ENCODE measurements around the gene KRT79.
"Not testable (repeated sequence)": the region's sequence is repeated elsewhere in the genome, so short reads cannot be mapped to it uniquely, and the experiment has no call there.

KRT79 gene

GRCh38 chr12:52861511-52861910 lies 27.4 kb upstream of the KRT79 start:
- no peak for DNase-seq

GRCh38 chr12:52860102-52860823 lies 26.2 kb upstream of the KRT79 start:
- DNase-seq, result no peak

- DNase-seq, result no peak
These were observed 23.4 kb upstream of the KRT79 start for GRCh38 chr12:52857500-52857899.

GRCh38 chr12:52856787-52857186 lies 22.7 kb upstream of the KRT79 start:
- DNase-seq, result no peak

- DNase-seq, result not testable (repeated sequence)
These were observed 22.0 kb upstream of the KRT79 start for GRCh38 chr12:52856077-52856476.

- no peak for DNase-seq
These were observed 17.7 kb upstream of the KRT79 start for GRCh38 chr12:52851787-52852186.

GRCh38 chr12:52850681-52851080 lies 16.6 kb upstream of the KRT79 start:
- no peak for DNase-seq

- DNase-seq, result no peak
These were observed 15.4 kb upstream of the KRT79 start for GRCh38 chr12:52849511-52849910.

GRCh38 chr12:52848661-52849255 lies 14.6 kb upstream of the KRT79 start, which contains the start of gene KRT78:
KRT78 (minus strand) TSS chr12:52848994; CDS start chr12:52848930, 64 bp downstream.
- no peak for DNase-seq

- no peak for DNase-seq
These were observed 13.4 kb upstream of the KRT79 start for GRCh38 chr12:52847335-52848102.

GRCh38 chr12:52846356-52846970 lies 12.4 kb upstream of the KRT79 start:
- no peak for DNase-seq

- no peak for DNase-seq
These were observed 11.8 kb upstream of the KRT79 start for GRCh38 chr12:52845946-52846345.

GRCh38 chr12:52844386-52844785 lies 10.3 kb upstream of the KRT79 start:
- no peak for DNase-seq

GRCh38 chr12:52839436-52840105 lies 5.5 kb upstream of the KRT79 start:
- DNase-seq, result no peak

GRCh38 chr12:52838609-52839435 lies 4.7 kb upstream of the KRT79 start:
- DNase-seq, result no peak

- DNase-seq, result no peak
These were observed 3.9 kb upstream of the KRT79 start for GRCh38 chr12:52837781-52838608.

GRCh38 chr12:52837413-52837741 lies 3.3 kb upstream of the KRT79 start:
- DNase-seq, result peak in 1 of 51 donors; percentile 1

- no peak for DNase-seq
These were observed 2.6 kb upstream of the KRT79 start for GRCh38 chr12:52836491-52837412.

GRCh38 chr12:52836042-52836466 lies 1.9 kb upstream of the KRT79 start:
- DNase-seq, result peak in 1 of 51 donors; percentile 5

Measured in hypothalamus (tissue), 51 donors.